HepG2 (cell line): ENCODE results near the gene PCSK5. TPM values are rescaled to one million over a fixed set of nuclear protein-coding genes. Genes with fewer than 3 reads are reported as not detected.

Source experiments
- ATAC-seq: fragments of 200-7000 bp; cut with Tn5 transposase; 3 replicates; pipeline ENCODE4 v1.9.1; 2020; ENCODE audit warnings: mild to moderate bottlenecking, moderate library complexity
- BruUV-seq: library from RNA; stranded (reverse); fragments of 400-500 nt; replicated peaks from 2 replicates; lab custom pipeline; 2021; lab: Mats Ljungman, UMichigan
- CTCF ChIA-PET: fragments of 300-600 bp; formaldehyde crosslinking; extraction: SDS; loops from one replicate; lab custom pipeline; 2021; ENCODE audit warnings: low total read pairs, inconsistent platforms, low intra/inter-chr PET ratio; lab: Yijun Ruan, JAX
- POLR2A ChIA-PET: fragments of 350-600 bp; sonication (Branson Sonifier 250); formaldehyde crosslinking; loops from one replicate; lab custom pipeline; 2020; ENCODE audit warnings: antibody characterized with exemption, inconsistent platforms; lab: Yijun Ruan, JAX
- DNase-seq: peaks from one replicate; pipeline ENCODE4 v3.0.0-alpha.2; 2015; ENCODE audit warnings: low spot score
- FAIRE-seq: peaks from 3 replicates; lab custom pipeline; 2011; peaks lifted over from hg19 to GRCh38; lab: Jason Lieb, UNC
- H2AFZ ChIP-seq: one replicate; pipeline ENCODE4 v1.6.1; 2011; ENCODE audit warnings: low read length, inconsistent platforms
- H3K27ac ChIP-seq: fragments of 300-600 bp; 3 replicates; pipeline ENCODE4 v1.8.0; 2011; ENCODE audit warnings: mixed run types, mild to moderate bottlenecking, mixed read lengths, low read length, inconsistent platforms; ENCODE audit not compliant: insufficient read depth; ENCODE audit errors: extremely low read length
- H3K27me3 ChIP-seq, 2 experiments: fragments of 200-600 bp in 1 of 2; 2 replicates in 1 of 2; 3 replicates in 1 of 2; pipeline versions ENCODE4 v1.6.0 to v1.8.0; 2011; ENCODE audit warnings: low read length in 2 of 2, mild to moderate bottlenecking in 2 of 2, moderate library complexity in 2 of 2, inconsistent platforms in 1 of 2; ENCODE audit not compliant: insufficient read depth in 2 of 2, control insufficient read depth in 1 of 2
- H3K36me3 ChIP-seq, 2 experiments: fragments of 200-600 bp in 1 of 2; replicated peaks in 1 of 2; 2 replicates in 1 of 2; 3 replicates in 1 of 2; pipeline versions ENCODE4 v1.5.1 to v1.8.0; 2011; ENCODE audit warnings: low read length in 2 of 2, inconsistent platforms in 1 of 2; ENCODE audit not compliant: insufficient read depth in 2 of 2, control insufficient read depth in 1 of 2
- H3K4me1 ChIP-seq: 2 replicates; pipeline ENCODE4 v1.5.1; 2012; ENCODE audit warnings: low read length, inconsistent platforms; ENCODE audit not compliant: insufficient read depth
- H3K4me2 ChIP-seq: 2 replicates; pipeline ENCODE4 v1.6.0; 2011; ENCODE audit warnings: low read depth, low read length, inconsistent platforms
- H3K4me3 ChIP-seq, 3 experiments: fragments of 200-600 bp in 1 of 3; sonication (generic), shearing (Covaris generic) in 1 of 3; replicated peaks in 1 of 3; 2 replicates each; pipeline ENCODE4 v1.5.1; 2011 to 2016; ENCODE audit warnings: low read length in 3 of 3, inconsistent platforms in 2 of 3, low read depth in 2 of 3, mild to moderate bottlenecking in 2 of 3, control low read depth in 1 of 3, mixed read lengths in 1 of 3; ENCODE audit not compliant: insufficient read depth in 1 of 3
- H3K79me2 ChIP-seq: one replicate; pipeline ENCODE4 v1.6.1; 2011; ENCODE audit warnings: low read length, inconsistent platforms; ENCODE audit not compliant: insufficient read depth
- H3K9ac ChIP-seq: 2 replicates; pipeline ENCODE4 v1.6.0; 2011; ENCODE audit warnings: mild to moderate bottlenecking, low read depth, low read length, inconsistent platforms; ENCODE audit not compliant: insufficient read depth
- H3K9me3 ChIP-seq: 2 replicates; pipeline ENCODE4 v1.5.1; 2012; ENCODE audit warnings: mild to moderate bottlenecking, low read length
- H4K20me1 ChIP-seq: 2 replicates; pipeline ENCODE4 v1.6.0; 2011; ENCODE audit warnings: inconsistent platforms, mild to moderate bottlenecking, low read length, moderate library complexity; ENCODE audit not compliant: insufficient read depth
- ATF7 ChIP-seq, 2 experiments: fragments of 450-650 bp in 1 of 2; sonication (generic) in 1 of 2; formaldehyde crosslinking in 1 of 2; IDR thresholded peaks; 2 replicates each; pipeline versions ENCODE4 v1.4.0 to v1.6.1; 2016 to 2020; ENCODE audit warnings: antibody characterized with exemption in 1 of 2, mild to moderate bottlenecking in 1 of 2, missing genetic modification reagents in 1 of 2
- CEBPB ChIP-seq: IDR thresholded peaks from 2 replicates; pipeline ENCODE4 v1.6.1; 2011; ENCODE audit warnings: low read depth, low read length, improper control_type of control experiment, borderline replicate concordance
- CENPBD1 ChIP-seq: sonication (generic); formaldehyde crosslinking; IDR thresholded peaks from 2 replicates; pipeline ENCODE4 v1.8.0; 2022; ENCODE audit warnings: missing genetic modification reagents, low read depth, mild to moderate bottlenecking, borderline replicate concordance
- CREBL2 ChIP-seq: sonication (generic); formaldehyde crosslinking; IDR thresholded peaks from 2 replicates; pipeline ENCODE4 v1.8.1; 2023; ENCODE audit warnings: missing genetic modification reagents, mild to moderate bottlenecking, borderline replicate concordance
- DDIT3 ChIP-seq: sonication (generic); formaldehyde crosslinking; IDR thresholded peaks from 2 replicates; pipeline ENCODE4 v1.4.0; 2020; ENCODE audit warnings: mild to moderate bottlenecking, missing genetic modification reagents
- ERF ChIP-seq: IDR thresholded peaks from 2 replicates; pipeline ENCODE4 v1.6.1; 2018; ENCODE audit warnings: missing biosample characterization, missing genetic modification reagents
- HDAC1 ChIP-seq: sonication (generic); formaldehyde crosslinking; IDR thresholded peaks from 2 replicates; pipeline ENCODE4 v1.5.1; 2020; ENCODE audit warnings: mild to moderate bottlenecking, missing genetic modification reagents
- MAX ChIP-seq: IDR thresholded peaks from 2 replicates; pipeline ENCODE4 v1.6.1; 2012; ENCODE audit warnings: inconsistent platforms
- MIER3 ChIP-seq: IDR thresholded peaks from 2 replicates; pipeline ENCODE4 v1.6.1; 2016; ENCODE audit warnings: missing compliant biosample characterization, borderline replicate concordance
- SMC3 ChIP-seq: IDR thresholded peaks from 2 replicates; pipeline ENCODE4 v1.6.1; 2011; ENCODE audit warnings: low read length, improper control_type of control experiment
- TIGD3 ChIP-seq: sonication (generic); formaldehyde crosslinking; IDR thresholded peaks from 2 replicates; pipeline ENCODE4 v1.5.1; 2020; ENCODE audit warnings: mild to moderate bottlenecking, missing genetic modification reagents, borderline replicate concordance
- U2AF2 ChIP-seq: fragments of 200-400 bp; formaldehyde crosslinking; IDR thresholded peaks from 2 replicates; pipeline ENCODE4 v1.6.1; 2017; ENCODE audit warnings: low read depth, mild to moderate bottlenecking, low read length
- ZBTB20 ChIP-seq: sonication (generic); formaldehyde crosslinking; IDR thresholded peaks from 2 replicates; pipeline ENCODE4 v1.8.1; 2023; ENCODE audit warnings: missing genetic modification reagents, low read depth, mild to moderate bottlenecking, borderline replicate concordance
- ZNF530 ChIP-seq: sonication (generic); formaldehyde crosslinking; IDR thresholded peaks from 2 replicates; pipeline ENCODE4 v1.5.0; 2020; ENCODE audit warnings: low read depth, mild to moderate bottlenecking, missing genetic modification reagents
- ZNF816 ChIP-seq: sonication (generic); formaldehyde crosslinking; IDR thresholded peaks from 2 replicates; pipeline ENCODE4 v1.8.0; 2022; ENCODE audit warnings: missing genetic modification reagents, mild to moderate bottlenecking, borderline replicate concordance
- WGBS: methylation state at CpG from one replicate; pipeline ENCODE4 v1.1.6; 2017; ENCODE audit warnings: low lambda C conversion rate; 5-methylcytosine and 5-hydroxymethylcytosine counted together
- in situ Hi-C: cut with HindIII; loops from 2 replicates; pipeline ENCODE4 v1.10.0; 2017; ENCODE audit warnings: low pct_unique_long_range_greater_than_20kb; ENCODE audit not compliant: extremely low pct_ligation_motif_present
- intact Hi-C: fragments of 100-400 bp; cut with micrococcal nuclease; formaldehyde crosslinking; loops from one replicate; pipeline ENCODE4 v1.10.0; 2022; ENCODE audit not compliant: unreplicated experiment
- polyA plus RNA-seq, 8 experiments: library from polyadenylated mRNA; depleted of rRNA in 3 of 8; stranded (reverse) in 7 of 8; unstranded in 1 of 8; fragments of >200 nt; fragmentation: Illumina TruSeq in 4 of 8; extraction: Trizol in 4 of 8; gene quantifications; 2 replicates each; pipeline versions ENCODE4 v1.2.1 to v1.2.3, GENCODE V29; 2011 to 2016; ENCODE audit warnings: low read depth in 4 of 8, missing spikeins in 1 of 8, mixed read lengths in 1 of 8; ENCODE audit not compliant: insufficient read depth in 1 of 8
- total RNA-seq, 5 experiments: library from RNA; depleted of rRNA; stranded (reverse); fragments of >200 nt; fragmentation: Illumina TruSeq; extraction: Trizol; gene quantifications; 2 replicates each; pipeline ENCODE4 v1.2.3, GENCODE V29; 2016; ENCODE audit warnings: low read depth in 1 of 5

PCSK5 gene
- total and polyA plus RNA-seq, 2 of the 13 experiments (the other 11 are each of a cell fraction or from before 2014, with no cell fraction given): 0.55 to 0.66 TPM

GRCh38 chr9:76001459-76001858, 111.0 kb downstream of the PCSK5 start:
- Histone ChIP-seq H3K27ac (no peak overlapping the region), H3K79me2 (no peaks in the 10 kb centered on the region), H3K4me2 (no peak overlapping the region), H4K20me1 (no peaks in the 10 kb centered on the region), H3K27me3 (no peaks in the 10 kb centered on the region), H3K9me3 (no peaks in the 10 kb centered on the region), H3K4me3 (no peak overlapping the region), H3K36me3 (no peaks in the 10 kb centered on the region), H2AFZ (no peak overlapping the region), H3K4me1 (peaks cover 9% of the 10 kb centered on the region), H3K9ac (no peak overlapping the region)
- ChIA-PET CTCF (no interaction called here), POLR2A (no interaction called here)
- intact Hi-C loops (no loop called here), in situ Hi-C loops (no loop called here)
- no TSS peak for BruUV-seq
- no peak for DNase-seq
- peak; percentile 52; the same call in 1 of the 2 replicates for TF ChIP-seq CEBPB
- TF ChIP-seq ZNF530 (CRISPR knock-in tag): no peak
- TF ChIP-seq HDAC1 (CRISPR knock-in tag): no peak
- no peak for TF ChIP-seq SMC3
- no peak for ATAC-seq
- FAIRE-seq: no peak
- 4% methylated on average over 2 of the region's 2 CpGs for WGBS

- H3K4me3 ChIP-seq: no peak overlapping the region
- 31% methylated on average over 5 of the region's 5 CpGs for WGBS
- ChIA-PET CTCF (no interaction called here), POLR2A (no interaction called here)
- no peak overlapping the region for H3K4me2 ChIP-seq
- no peaks in the 10 kb centered on the region for H3K27me3 ChIP-seq
- FAIRE-seq: no peak
- no peak overlapping the region for H2AFZ ChIP-seq
- H3K79me2 ChIP-seq: no peaks in the 10 kb centered on the region
- H3K9me3 ChIP-seq: no peaks in the 10 kb centered on the region
- no peak for DNase-seq
- H4K20me1 ChIP-seq: no peaks in the 10 kb centered on the region
- no peak overlapping the region for H3K9ac ChIP-seq
- ATAC-seq: no peak
- no peaks in the 10 kb centered on the region for H3K4me1 ChIP-seq
- H3K27ac ChIP-seq: no peak overlapping the region
- intact Hi-C loops: no loop called here
- no peaks in the 10 kb centered on the region for H3K36me3 ChIP-seq
- in situ Hi-C loops: no loop called here
- BruUV-seq: no TSS peak
- TF ChIP-seq ZNF816 (CRISPR knock-in tag): no peak
- no peak for TF ChIP-seq MAX
- TF ChIP-seq CREBL2: no peak
- no peak for TF ChIP-seq TIGD3 (CRISPR knock-in tag)
- no peak for TF ChIP-seq U2AF2
- no peak for TF ChIP-seq ERF (CRISPR knock-in tag)
- no peak for TF ChIP-seq ZBTB20 (CRISPR knock-in tag)
- no peak for TF ChIP-seq ATF7 (IDR thresholded peaks at IDR 0.05)
- TF ChIP-seq ATF7 (CRISPR knock-in tag; IDR thresholded peaks at IDR 0.05): no peak
- TF ChIP-seq MIER3: no peak
- TF ChIP-seq DDIT3 (CRISPR knock-in tag): no peak
- TF ChIP-seq CENPBD1 (CRISPR knock-in tag): no peak
These were observed 112.6 kb downstream of the PCSK5 start for GRCh38 chr9:76003041-76003440.
